VCaP (cell line): ENCODE data around the gene ANO3.

Experiments used
- H3K27ac ChIP-seq: fragments of 450-650 bp; 2 replicates; pipeline ENCODE4 v1.5.1; 2017
- TF ChIP-seq, protein P1 (sequence below): fragments of 450-650 bp; conservative IDR thresholded peaks from 2 replicates; pipeline ENCODE4 v1.5.1; 2017; ENCODE audit warnings: mild to moderate bottlenecking, moderate library complexity

ANO3 gene

GRCh38 chr11:26470992-26471391, 139.1 kb downstream of the ANO3 start:
- TF ChIP-seq, protein P1, sequence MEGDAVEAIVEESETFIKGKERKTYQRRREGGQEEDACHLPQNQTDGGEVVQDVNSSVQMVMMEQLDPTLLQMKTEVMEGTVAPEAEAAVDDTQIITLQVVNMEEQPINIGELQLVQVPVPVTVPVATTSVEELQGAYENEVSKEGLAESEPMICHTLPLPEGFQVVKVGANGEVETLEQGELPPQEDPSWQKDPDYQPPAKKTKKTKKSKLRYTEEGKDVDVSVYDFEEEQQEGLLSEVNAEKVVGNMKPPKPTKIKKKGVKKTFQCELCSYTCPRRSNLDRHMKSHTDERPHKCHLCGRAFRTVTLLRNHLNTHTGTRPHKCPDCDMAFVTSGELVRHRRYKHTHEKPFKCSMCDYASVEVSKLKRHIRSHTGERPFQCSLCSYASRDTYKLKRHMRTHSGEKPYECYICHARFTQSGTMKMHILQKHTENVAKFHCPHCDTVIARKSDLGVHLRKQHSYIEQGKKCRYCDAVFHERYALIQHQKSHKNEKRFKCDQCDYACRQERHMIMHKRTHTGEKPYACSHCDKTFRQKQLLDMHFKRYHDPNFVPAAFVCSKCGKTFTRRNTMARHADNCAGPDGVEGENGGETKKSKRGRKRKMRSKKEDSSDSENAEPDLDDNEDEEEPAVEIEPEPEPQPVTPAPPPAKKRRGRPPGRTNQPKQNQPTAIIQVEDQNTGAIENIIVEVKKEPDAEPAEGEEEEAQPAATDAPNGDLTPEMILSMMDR, result peak; percentile 28
- no peak overlapping the region for H3K27ac ChIP-seq

DNA sequence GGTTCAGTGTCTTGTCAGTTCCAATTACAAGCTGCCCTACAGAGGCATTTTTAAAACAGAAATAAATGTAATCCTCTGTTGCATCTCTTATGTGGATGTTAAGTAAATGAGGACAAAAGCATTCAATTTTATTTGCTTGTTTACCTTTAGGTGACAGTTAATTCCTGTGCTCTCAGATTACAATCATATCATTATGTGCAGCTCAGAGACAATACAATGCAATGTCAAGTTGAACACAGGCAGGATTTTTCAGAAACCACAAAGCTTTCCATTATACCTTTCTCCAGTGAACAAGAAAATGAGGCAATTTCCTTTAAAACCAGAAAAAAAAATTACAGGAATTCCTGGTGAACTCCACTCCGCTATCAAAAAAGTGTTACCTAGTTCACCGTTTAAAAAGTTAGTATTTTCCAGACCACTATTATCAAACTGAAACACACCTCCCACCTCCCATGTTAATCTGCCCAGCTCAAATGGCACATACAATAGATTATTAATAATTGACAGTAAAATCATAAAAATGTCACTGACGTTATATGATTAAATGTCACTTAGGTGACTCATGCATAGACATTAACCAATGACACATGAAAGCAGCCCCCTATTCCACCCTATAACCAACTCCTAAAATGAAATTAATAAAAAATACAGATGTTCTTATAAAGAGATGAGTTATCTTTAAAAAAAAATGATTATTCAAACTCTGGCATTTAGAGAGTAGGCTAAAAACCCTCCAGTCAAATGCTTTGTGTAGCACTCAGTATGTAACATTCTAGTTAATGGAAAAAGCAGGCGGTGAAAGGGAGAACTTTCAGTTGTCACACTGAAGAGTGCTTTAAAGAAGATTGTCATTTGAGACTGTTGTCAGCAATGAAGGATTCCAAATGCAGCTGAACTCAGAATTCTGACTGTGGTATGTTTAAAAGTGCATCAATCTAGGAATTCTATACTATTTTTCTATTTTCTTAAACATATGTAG, 141.6 kb downstream of the ANO3 start:
- TF ChIP-seq, protein P1, result no peak
- H3K27ac ChIP-seq, result no peak overlapping the region

DNA sequence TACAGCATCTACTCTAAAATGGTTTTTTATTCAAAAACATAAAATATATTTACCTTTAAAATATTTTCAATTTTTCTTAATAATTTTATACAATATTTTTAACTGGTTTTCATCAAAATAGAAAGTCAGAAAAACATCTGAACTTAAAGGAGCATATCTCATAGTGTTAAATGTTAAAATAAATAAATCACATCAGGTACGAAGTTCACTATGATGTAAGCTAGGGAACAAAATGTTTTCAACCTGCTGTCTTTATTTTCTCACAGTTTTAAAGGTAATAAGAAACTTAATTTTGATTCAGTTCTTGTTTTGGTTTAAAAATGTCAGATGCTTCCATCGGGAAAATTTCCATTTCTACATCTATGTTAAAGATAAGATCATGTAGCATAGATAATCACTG, 142.5 kb downstream of the ANO3 start:
- TF ChIP-seq, protein P1, result no peak
- H3K27ac ChIP-seq, result no peak overlapping the region

GRCh38 chr11:26477396-26477795, 145.5 kb downstream of the ANO3 start:
- TF ChIP-seq, protein P1, result no peak
- H3K27ac ChIP-seq, result no peak overlapping the region

DNA sequence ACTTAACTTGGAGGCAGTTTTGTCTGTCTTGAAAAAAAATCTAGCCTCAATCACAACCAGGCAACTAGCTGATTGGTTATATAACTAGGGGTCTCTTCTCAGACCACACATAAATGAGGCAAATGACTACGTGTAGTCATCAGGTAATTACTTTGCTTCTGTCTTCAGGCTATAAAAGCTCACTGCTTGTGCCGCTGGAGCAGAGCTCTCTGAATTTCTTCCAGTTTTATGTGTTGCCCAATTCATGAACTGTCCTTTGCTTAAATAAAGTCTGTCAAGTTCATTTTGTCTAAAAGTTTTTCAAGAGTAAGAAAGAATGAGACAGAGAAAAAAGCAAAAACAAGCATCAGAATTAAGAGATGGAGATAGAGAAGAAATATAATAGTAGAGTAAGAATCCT, 146.8 kb downstream of the ANO3 start:
- TF ChIP-seq, protein P1, result no peak
- H3K27ac ChIP-seq, result no peak overlapping the region

DNA sequence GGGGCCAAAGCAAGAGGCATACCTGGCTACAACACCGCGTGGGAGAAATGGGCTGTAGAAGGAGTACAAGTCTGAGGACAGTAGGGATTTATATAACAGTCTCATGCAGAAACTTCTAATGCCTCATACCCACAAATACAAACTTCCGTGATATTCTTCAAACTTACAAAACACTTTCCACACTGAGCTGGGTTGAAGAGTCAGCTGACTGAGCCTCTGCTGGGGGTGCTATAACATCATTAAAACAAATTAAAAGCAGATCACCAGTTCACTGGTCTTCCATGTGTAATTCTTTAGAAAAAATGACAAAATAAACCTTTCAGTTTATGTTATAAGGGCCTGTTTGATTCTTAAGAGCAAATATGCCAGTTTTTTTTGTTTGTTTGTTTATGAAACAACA, 148.1 kb downstream of the ANO3 start:
- TF ChIP-seq, protein P1, result no peak
- H3K27ac ChIP-seq, result no peak overlapping the region

DNA sequence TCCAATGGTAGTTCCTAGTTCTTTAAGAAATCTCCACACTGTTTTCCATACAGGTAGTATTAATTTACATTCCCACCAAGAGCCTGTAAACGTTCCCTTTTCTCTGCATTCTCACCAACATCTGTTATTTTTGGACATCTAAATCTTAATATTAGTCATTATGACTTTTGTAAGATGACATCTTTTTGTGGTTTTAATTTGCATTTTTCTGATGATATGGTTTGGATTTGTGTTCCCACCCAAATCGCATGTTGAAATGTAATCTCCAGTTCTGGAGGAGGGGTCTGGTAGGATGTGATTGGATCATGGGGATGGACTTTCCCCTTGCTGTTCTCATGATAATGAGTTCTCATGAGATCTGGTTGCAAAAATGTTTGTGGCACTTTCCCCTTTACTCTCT, 151.2 kb downstream of the ANO3 start:
- H3K27ac ChIP-seq, result no peak overlapping the region
- TF ChIP-seq, protein P1, result no peak
